T-cell (primary cell): ENCODE data around the gene CAMK1. TPM values are rescaled to one million over a fixed set of nuclear protein-coding genes. Genes with fewer than 3 reads are reported as not detected.
A peak's percentile ranks its signal among the peaks of the same experiment; 100 is the strongest.

Experiments used
- ATAC-seq, 4 experiments: fragments of 200-7000 bp in 3 of 4; fragments of 150-1000 bp in 1 of 4; cut with Tn5 transposase; replicated peaks in 1 of 4; 1 replicate in 3 of 4; 2 replicates in 1 of 4; pipeline ENCODE4 v1.10.0; 2021; ENCODE audit warnings: moderate library complexity in 3 of 4, mild to moderate bottlenecking in 2 of 4, moderate number of reproducible peaks in 1 of 4
- CTCF ChIA-PET, 2 donors: fragments of 300-600 bp; sonication (Branson Sonifier 250); formaldehyde crosslinking; loops; one replicate each; lab custom pipeline; 2022; ENCODE audit warnings: antibody characterized with exemption in 2 of 2; lab: Charles Lee
- POLR2A ChIA-PET, 2 donors: fragments of 300-600 bp; sonication (Branson Sonifier 250); formaldehyde crosslinking; loops; one replicate each; lab custom pipeline; 2022; ENCODE audit warnings: antibody characterized with exemption in 2 of 2; lab: Charles Lee
- DNase-seq, 35 experiments: peaks; one replicate each; pipeline versions ENCODE4 v3.0.0 to v3.0.0-alpha.2; 2013 to 2023
- H3K27ac ChIP-seq: one replicate; pipeline ENCODE4 v1.5.1; 2013; ENCODE audit warnings: low read length
- H3K27me3 ChIP-seq, 2 experiments: replicated peaks in 1 of 2; 1 replicate in 1 of 2; 2 replicates in 1 of 2; pipeline versions ENCODE4 v1.6.1 to v1.7.0; 2013; ENCODE audit warnings: low read length in 1 of 2, mixed read lengths in 1 of 2; ENCODE audit not compliant: control insufficient read depth in 2 of 2, insufficient read depth in 2 of 2; ENCODE audit errors: extremely low read depth in 1 of 2
- H3K36me3 ChIP-seq, 2 donors: 1 replicate in 1 of 2; 2 replicates in 1 of 2; pipeline versions ENCODE4 v1.6.1 to v1.7.0; 2013; ENCODE audit warnings: low read length in 1 of 2; ENCODE audit not compliant: control insufficient read depth in 2 of 2, insufficient read depth in 1 of 2; ENCODE audit errors: extremely low read depth in 1 of 2
- H3K4me1 ChIP-seq, 2 experiments: 1 replicate in 1 of 2; 2 replicates in 1 of 2; pipeline versions ENCODE4 v1.6.1 to v1.7.0; 2013; ENCODE audit warnings: low read length in 2 of 2, mixed read lengths in 1 of 2; ENCODE audit not compliant: insufficient read depth in 2 of 2, control insufficient read depth in 1 of 2; ENCODE audit errors: extremely low read depth in 1 of 2
- H3K4me3 ChIP-seq, 2 donors: 1 replicate in 1 of 2; 2 replicates in 1 of 2; pipeline versions ENCODE4 v1.5.1 to v1.7.0; 2013; ENCODE audit warnings: mild to moderate bottlenecking in 2 of 2, low read length in 1 of 2, moderate library complexity in 1 of 2; ENCODE audit not compliant: control insufficient read depth in 1 of 2; ENCODE audit errors: extremely low read depth in 1 of 2
- H3K9me3 ChIP-seq: 2 replicates; pipeline ENCODE4 v1.7.0; 2013
- H3K27ac Mint-ChIP-seq, 2 donors: one replicate each; pipeline ENCODE4 v1.8.0; 2020 to 2021; ENCODE audit warnings: mild to moderate bottlenecking in 2 of 2, mixed read lengths in 2 of 2
- H3K27me3 Mint-ChIP-seq, 2 donors: one replicate each; pipeline ENCODE4 v1.8.0; 2021 to 2022; ENCODE audit warnings: mixed read lengths in 2 of 2
- H3K36me3 Mint-ChIP-seq: one replicate; pipeline ENCODE4 v1.8.0; 2021; ENCODE audit warnings: mixed read lengths
- H3K4me1 Mint-ChIP-seq, 3 donors: one replicate each; pipeline ENCODE4 v1.8.0; 2020 to 2022; ENCODE audit warnings: mixed read lengths in 3 of 3, mild to moderate bottlenecking in 1 of 3
- H3K4me3 Mint-ChIP-seq, 3 donors: one replicate each; pipeline ENCODE4 v1.8.0; 2020 to 2022; ENCODE audit warnings: mild to moderate bottlenecking in 3 of 3, mixed read lengths in 3 of 3, moderate library complexity in 3 of 3
- H3K9me3 Mint-ChIP-seq, 3 donors: one replicate each; pipeline ENCODE4 v1.8.0; 2020 to 2022; ENCODE audit warnings: mixed read lengths in 3 of 3
- WGBS: methylation state at CpG from one replicate; pipeline ENCODE4 v1.1.5; 2013; ENCODE audit warnings: missing lambda C conversion rate; ENCODE audit not compliant: insufficient coverage; 5-methylcytosine and 5-hydroxymethylcytosine counted together
- total RNA-seq, 35 experiments: library from RNA in 6 of 35; stranded (reverse) in 6 of 35; fragments of 120-200 nt in 1 of 35; gene quantifications; one replicate each; pipeline versions ENCODE4 v1.2.1 to v1.2.4 and lab custom pipeline; 2013 to 2026

CAMK1 gene
- 1 to 10 TPM; 1.1 to 1.7 (median 1.3) TPM for total RNA-seq
- 2.4 TPM for total RNA-seq (2013)
- total RNA-seq (lab: John Stamatoyannopoulos, UW): 0.16 to 14.7 (median 0.91) reads per million in 29 experiments

GRCh38 chr3:9769426-9770275 lies at the start of gene CAMK1:
CAMK1 (minus strand) TSS chr3:9769947; CDS start chr3:9767749, 2,198 bp downstream.
- H3K36me3 Mint-ChIP-seq: no peaks in the 10 kb centered on the region
- Histone ChIP-seq H3K27me3 (peaks cover 0 to 9% of the 10 kb centered on the region in 2 experiments), H3K27ac (no peak within 1 kb of the TSS), H3K9me3 (no peaks in the 10 kb centered on the region), H3K36me3 (no peaks in the 10 kb centered on the region), H3K4me1 (peaks cover 2 to 19% of the 10 kb centered on the region in 2 experiments), H3K4me3 (peak within 1 kb of the TSS; percentile 50 to 74)
- no peaks in the 10 kb centered on the region for H3K27me3 Mint-ChIP-seq
- CTCF ChIA-PET: no interaction called here
- 9% methylated on average over 46 of the region's 49 CpGs for WGBS
- H3K27ac Mint-ChIP-seq: peak within 1 kb of the TSS in 1 of 2 donors; percentile 16
- peaks cover 13 to 36% (median 29%) of the 10 kb centered on the region in 3 donors for H3K4me1 Mint-ChIP-seq
- ATAC-seq: peak; percentile 92 to 99 (median 94)
- peak in 33 of 35 experiments; percentile 23 to 62 (median 38) for DNase-seq
- no peaks in the 10 kb centered on the region for H3K9me3 Mint-ChIP-seq
- POLR2A ChIA-PET: interaction anchor here in 1 of 2 donors (0.5 to 0.8 kb wide), 2 partner anchors 12 to 17 kb away, joined by 3 to 4 read pairs; no protein-coding TSS in a partner anchor
- H3K4me3 Mint-ChIP-seq: peak within 1 kb of the TSS; percentile 53 to 68 (median 54)

GRCh38 chr3:9818666-9819335 lies 49.1 kb upstream of the CAMK1 start:
- ATAC-seq (no peak), DNase-seq (no peak)
- Histone ChIP-seq H3K36me3 (peaks cover 2 to 8% of the 10 kb centered on the region in 2 donors), H3K9me3 (no peaks in the 10 kb centered on the region), H3K27me3 (no peaks in the 10 kb centered on the region), H3K27ac (no peak overlapping the region), H3K4me3 (no peak overlapping the region), H3K4me1 (no peaks in the 10 kb centered on the region)
- no peak overlapping the region for H3K4me3 Mint-ChIP-seq
- H3K27ac Mint-ChIP-seq: no peak overlapping the region
- POLR2A ChIA-PET: no interaction called here
- 93% methylated on average over 7 of the region's 7 CpGs for WGBS
- no peaks in the 10 kb centered on the region for H3K27me3 Mint-ChIP-seq
- no peaks in the 10 kb centered on the region for H3K9me3 Mint-ChIP-seq
- peaks cover 0 to 4% (median 0%) of the 10 kb centered on the region in 3 donors for H3K4me1 Mint-ChIP-seq
- CTCF ChIA-PET: no interaction called here
- peaks cover 6% of the 10 kb centered on the region for H3K36me3 Mint-ChIP-seq

GRCh38 chr3:9817436-9817835 lies 47.7 kb upstream of the CAMK1 start:
- Mint-ChIP-seq H3K9me3 (no peaks in the 10 kb centered on the region), H3K27ac (no peak overlapping the region), H3K36me3 (peaks cover 10% of the 10 kb centered on the region), H3K4me3 (no peak overlapping the region), H3K27me3 (no peaks in the 10 kb centered on the region), H3K4me1 (peaks cover 0 to 4% (median 0%) of the 10 kb centered on the region in 3 donors)
- WGBS: 100% methylated on average over 2 of the region's 6 CpGs
- ATAC-seq: no peak
- no peak for DNase-seq
- ChIA-PET CTCF (interaction anchor here (0.6 kb wide), 2 partner anchors 13 to 28 kb away, joined by 3 read pairs; no protein-coding TSS in a partner anchor), POLR2A (no interaction called here)
- Histone ChIP-seq H3K4me1 (no peaks in the 10 kb centered on the region), H3K27me3 (no peaks in the 10 kb centered on the region), H3K9me3 (no peaks in the 10 kb centered on the region), H3K36me3 (peaks cover 2 to 9% of the 10 kb centered on the region in 2 donors), H3K27ac (no peak overlapping the region), H3K4me3 (no peak overlapping the region)

- H3K27ac Mint-ChIP-seq: no peak overlapping the region
- ATAC-seq (no peak), DNase-seq (no peak)
- H3K36me3 ChIP-seq: peaks cover 2 to 5% of the 10 kb centered on the region in 2 donors
- no peak overlapping the region for H3K4me3 Mint-ChIP-seq
- H3K4me3 ChIP-seq: no peak overlapping the region
- H3K27me3 ChIP-seq: no peaks in the 10 kb centered on the region
- H3K9me3 ChIP-seq: no peaks in the 10 kb centered on the region
- POLR2A ChIA-PET: no interaction called here
- H3K36me3 Mint-ChIP-seq: peaks cover 10% of the 10 kb centered on the region
- H3K4me1 ChIP-seq: no peaks in the 10 kb centered on the region
- no peaks in the 10 kb centered on the region for H3K27me3 Mint-ChIP-seq
- peaks cover 5 to 10% (median 8%) of the 10 kb centered on the region in 3 donors for H3K4me1 Mint-ChIP-seq
- no peaks in the 10 kb centered on the region for H3K9me3 Mint-ChIP-seq
- H3K27ac ChIP-seq: no peak overlapping the region
- CTCF ChIA-PET: no interaction called here
- WGBS: 100% methylated on average over 1 of the region's 9 CpGs
Observed at GRCh38 chr3:9815986-9816385, 46.2 kb upstream of the CAMK1 start.

- H3K27ac ChIP-seq: no peak overlapping the region
- POLR2A ChIA-PET: no interaction called here
- H3K4me1 Mint-ChIP-seq: peaks cover 27 to 34% (median 33%) of the 10 kb centered on the region in 3 donors
Observed at GRCh38 chr3:9812870-9813483, 43.2 kb upstream of the CAMK1 start.

GRCh38 chr3:9810846-9811245 lies 41.1 kb upstream of the CAMK1 start:
- Mint-ChIP-seq H3K4me3 (peak overlapping the region; percentile 70 to 82 (median 72)), H3K9me3 (no peaks in the 10 kb centered on the region), H3K36me3 (peaks cover 10% of the 10 kb centered on the region), H3K4me1 (peaks cover 35 to 46% (median 44%) of the 10 kb centered on the region in 3 donors), H3K27me3 (no peaks in the 10 kb centered on the region), H3K27ac (peak overlapping the region; percentile 11 to 87)
- DNase-seq (no peak), ATAC-seq (no peak)
- POLR2A ChIA-PET: no interaction called here
- Histone ChIP-seq H3K27me3 (no peaks in the 10 kb centered on the region), H3K4me1 (peaks cover 3 to 30% of the 10 kb centered on the region in 2 experiments), H3K36me3 (peaks cover 5 to 14% of the 10 kb centered on the region in 2 donors), H3K4me3 (peak overlapping the region in 1 of 2 donors; percentile 7), H3K9me3 (no peaks in the 10 kb centered on the region), H3K27ac (no peak overlapping the region)
- CTCF ChIA-PET: interaction anchor here in 1 of 2 donors (0.6 kb wide), 1 partner anchor 354 kb away, joined by 4 read pairs; the partner anchor contains the start of gene IRAK2
- WGBS: 99% methylated on average over 10 of the region's 10 CpGs

More at GRCh38 chr3:9812870-9813483, 43.2 kb upstream of the CAMK1 start:
- no peaks in the 10 kb centered on the region for H3K27me3 ChIP-seq
- no peaks in the 10 kb centered on the region for H3K9me3 ChIP-seq
- no peaks in the 10 kb centered on the region for H3K27me3 Mint-ChIP-seq
- H3K36me3 Mint-ChIP-seq: peaks cover 4% of the 10 kb centered on the region
- no peak overlapping the region for H3K4me3 Mint-ChIP-seq
- 97% methylated on average over 4 of the region's 9 CpGs for WGBS
- no peak for ATAC-seq
- H3K4me3 ChIP-seq: no peak overlapping the region
- CTCF ChIA-PET: no interaction called here
- H3K9me3 Mint-ChIP-seq: no peaks in the 10 kb centered on the region
- peaks cover 0 to 5% of the 10 kb centered on the region in 2 donors for H3K36me3 ChIP-seq
- no peak for DNase-seq
- peaks cover 3 to 26% of the 10 kb centered on the region in 2 experiments for H3K4me1 ChIP-seq
- H3K27ac Mint-ChIP-seq: no peak overlapping the region
